Middle frontal gyrus (tissue), 1 donor: ENCODE data around the gene ARRDC1.

Source experiments
- DNase-seq: peaks from one replicate; pipeline ENCODE4 v3.0.0-alpha.2; 2015; ENCODE audit warnings: low spot score; ENCODE audit errors: extremely low spot score

ARRDC1 gene

DNA sequence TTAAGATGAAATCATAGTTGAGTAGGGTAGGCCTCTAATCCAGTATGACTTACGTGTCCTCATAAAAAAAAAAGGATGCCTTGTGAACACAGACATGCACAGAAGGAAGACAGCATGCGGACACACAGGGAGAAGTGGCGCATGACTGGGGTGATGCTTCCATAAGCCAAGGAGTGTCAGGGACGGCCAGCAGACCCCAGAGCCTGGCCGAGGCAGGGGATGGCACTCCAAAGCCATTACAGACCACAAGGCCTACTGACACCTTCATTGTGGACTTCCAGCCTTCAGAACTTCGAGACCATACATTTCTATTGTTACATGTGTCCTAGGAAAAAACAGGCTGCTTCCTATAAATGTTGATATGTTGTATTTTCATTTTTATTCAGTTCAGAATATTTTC lies 33.2 kb downstream of the ARRDC1 start:
- no peak for DNase-seq

DNA sequence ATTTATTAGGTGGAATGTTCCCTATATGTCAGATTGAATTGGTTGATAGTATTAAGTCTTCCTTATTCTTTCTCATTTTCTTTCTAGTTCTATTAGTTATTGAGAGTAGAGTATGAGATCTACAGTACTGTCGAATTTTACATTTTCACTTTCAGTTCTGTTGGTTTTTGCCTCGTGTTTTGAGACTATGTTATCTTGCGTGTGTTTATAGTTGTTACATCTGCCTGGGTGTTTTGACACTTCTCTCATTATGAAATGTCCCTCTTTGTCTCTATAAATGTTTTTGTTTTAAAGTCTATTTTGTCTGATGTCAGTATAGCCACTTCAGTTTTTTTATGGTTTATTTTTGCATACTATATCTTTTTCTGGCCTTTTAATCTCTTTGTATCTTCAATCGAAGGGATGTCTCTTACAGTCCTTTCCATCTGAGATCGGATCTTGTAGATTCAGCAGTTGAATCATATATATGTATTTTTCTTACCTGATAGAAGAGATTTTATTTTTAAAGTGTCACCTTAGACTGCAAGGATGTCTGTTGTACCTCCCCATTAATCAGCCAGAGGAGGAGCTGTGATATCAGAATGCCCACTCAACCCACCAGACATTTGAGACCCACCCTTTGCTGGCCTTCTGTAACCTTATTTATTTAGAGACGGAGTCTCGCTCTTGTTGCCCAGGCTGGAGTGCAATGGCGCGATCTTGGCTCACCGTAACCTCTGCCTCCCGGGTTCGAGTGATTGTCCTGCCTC lies 34.0 kb downstream of the ARRDC1 start:
- no peak for DNase-seq

DNA sequence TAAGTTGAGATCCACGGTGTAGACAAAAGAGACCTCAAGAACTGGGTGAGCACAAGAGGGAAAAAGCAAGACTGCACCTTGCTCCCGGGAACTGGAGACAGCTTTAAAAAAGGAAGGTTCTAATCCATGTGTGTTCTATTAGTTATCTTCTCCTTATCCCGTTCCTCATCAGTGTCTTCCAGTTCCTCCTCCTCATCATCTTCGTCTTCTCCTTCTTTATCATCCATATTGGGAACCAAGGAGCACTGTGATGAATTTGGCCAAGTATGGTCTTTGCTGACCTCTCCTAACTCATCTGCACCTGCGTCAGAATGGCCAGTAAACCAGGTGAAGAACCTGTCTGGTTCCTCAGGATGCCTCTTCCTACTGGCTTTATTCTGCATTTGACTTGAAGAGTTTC lies 35.4 kb downstream of the ARRDC1 start:
- no peak for DNase-seq

DNA sequence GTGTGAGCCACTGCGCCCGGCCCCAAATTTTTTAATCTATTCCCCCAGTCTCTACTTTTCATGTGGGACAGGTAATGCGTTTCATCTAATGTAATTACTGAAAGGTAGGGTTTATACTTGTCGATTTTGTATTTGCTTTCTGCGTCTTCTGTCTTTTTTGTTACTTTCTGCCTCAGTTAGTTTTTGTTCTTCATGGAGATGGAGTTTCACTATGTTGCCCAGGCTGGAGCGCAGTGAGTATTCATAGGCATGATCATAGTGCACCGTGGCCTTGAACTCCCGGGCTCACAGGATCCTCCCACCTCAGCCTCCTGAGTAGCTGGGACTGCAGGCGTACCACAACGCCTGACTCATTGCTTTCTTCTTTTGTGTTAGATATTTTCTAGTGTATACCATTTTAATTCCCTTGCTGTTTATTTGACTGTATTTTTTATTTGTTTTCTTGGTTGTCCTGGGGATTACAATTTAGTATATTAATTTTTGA lies 36.7 kb downstream of the ARRDC1 start:
- no peak for DNase-seq

DNA sequence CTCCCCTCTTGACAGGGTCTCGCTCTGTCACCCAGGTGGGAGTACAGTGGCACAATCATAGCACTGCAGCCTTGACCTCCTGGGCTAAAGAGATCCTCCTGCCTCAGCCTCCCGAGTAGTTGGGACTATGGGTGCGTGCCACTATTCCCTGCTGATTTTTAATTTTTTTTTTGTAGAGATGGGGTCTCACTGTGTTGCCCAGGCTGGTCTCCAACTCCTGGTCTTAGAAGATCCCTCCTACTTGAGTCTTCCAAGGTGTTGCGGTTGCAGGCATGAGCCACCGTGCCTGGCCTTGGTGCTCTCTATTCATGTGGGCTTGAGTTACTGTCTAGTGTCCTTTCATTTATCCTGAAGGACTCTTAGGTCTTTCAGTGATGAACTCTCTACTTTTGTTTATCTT lies 37.4 kb downstream of the ARRDC1 start:
- DNase-seq, result no peak

DNA sequence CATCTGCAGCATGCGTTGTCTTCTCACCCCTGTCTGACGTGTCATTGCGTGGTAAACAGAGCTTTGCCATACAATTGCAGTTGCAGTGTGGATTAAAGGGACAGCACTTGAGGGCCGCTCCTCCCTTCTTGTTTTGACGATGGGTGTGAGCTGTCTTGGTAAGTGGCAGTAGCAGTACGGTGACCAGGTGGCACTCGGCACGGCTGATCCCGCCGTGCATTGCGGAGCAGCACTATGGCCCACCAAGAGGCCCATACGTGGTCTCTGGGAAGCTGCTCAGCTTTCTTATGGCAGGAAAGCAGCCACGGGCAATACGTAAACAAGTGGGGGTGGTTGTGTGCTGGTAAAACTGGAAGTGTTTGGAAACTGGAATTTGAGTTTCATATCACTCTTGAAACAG lies 38.4 kb downstream of the ARRDC1 start:
- no peak for DNase-seq

DNA sequence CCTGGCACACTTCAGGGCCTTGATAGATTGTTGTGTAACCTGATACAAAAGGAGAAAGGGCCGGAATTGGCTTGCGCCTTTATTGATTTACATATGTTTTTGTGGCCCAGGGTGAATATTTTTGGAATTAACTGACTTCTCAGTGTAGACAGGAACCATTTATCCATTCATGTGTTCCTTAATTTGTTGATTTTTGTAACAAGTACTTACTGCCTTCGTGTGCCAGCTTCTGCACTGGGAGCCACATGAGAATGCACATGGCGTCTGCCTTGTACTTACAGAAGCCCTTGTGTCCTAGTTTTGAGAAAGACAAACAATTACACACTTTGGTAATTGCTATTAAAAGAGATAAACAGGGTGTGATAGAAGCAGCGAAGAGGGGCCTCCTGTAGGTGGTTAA lies 39.7 kb downstream of the ARRDC1 start:
- DNase-seq, result no peak

DNA sequence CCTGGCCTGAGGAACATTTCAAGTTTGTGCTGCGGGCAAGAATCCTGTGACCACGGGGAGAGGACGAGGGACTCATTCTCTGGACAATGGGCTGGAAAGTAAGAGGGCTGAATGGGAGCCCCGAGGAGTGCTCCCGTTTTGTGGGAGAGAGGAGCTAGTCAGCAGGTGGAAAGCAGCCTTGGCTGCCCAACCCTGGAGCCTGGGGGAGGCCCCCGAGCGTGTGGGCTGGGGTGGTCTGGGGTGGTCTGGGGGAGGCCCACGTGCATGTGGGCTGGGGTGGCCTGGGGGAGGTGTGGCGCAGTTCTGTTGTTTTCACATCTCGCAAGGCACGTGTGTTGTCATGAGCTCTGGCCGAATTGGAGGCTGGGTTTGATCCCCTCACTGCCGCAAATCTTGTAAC lies 40.9 kb downstream of the ARRDC1 start:
- no peak for DNase-seq

DNA sequence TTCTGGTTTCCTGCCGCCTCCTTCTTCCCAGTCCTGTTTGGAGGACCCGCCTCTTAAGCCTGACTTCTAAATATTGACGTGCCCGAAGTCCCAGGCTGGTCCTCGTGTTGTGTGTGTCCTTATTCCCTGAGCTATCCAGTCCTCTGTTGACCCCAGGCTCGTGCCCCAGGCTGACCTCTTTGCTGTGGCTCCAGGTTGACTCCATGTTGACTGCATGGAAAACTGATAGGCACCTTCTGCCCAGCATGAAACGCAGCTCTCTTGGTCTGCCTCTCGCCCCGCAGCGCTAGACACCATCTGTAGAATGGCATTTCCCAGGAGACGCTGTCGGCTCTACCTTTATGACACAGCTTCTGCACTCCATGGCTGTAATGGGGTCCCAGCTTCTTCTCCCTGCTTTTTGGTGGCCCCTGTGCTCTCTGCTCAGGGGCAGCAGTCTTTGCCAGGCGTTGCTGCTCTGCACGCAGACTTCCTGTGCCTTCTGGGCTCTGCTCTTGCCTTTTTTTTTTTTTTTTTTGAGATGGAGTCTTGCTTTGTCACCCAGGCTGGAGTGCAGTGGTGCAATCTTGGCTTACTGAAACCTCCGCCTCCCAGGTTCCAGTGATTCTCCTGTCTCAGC lies 41.7 kb downstream of the ARRDC1 start:
- DNase-seq, result no peak

DNA sequence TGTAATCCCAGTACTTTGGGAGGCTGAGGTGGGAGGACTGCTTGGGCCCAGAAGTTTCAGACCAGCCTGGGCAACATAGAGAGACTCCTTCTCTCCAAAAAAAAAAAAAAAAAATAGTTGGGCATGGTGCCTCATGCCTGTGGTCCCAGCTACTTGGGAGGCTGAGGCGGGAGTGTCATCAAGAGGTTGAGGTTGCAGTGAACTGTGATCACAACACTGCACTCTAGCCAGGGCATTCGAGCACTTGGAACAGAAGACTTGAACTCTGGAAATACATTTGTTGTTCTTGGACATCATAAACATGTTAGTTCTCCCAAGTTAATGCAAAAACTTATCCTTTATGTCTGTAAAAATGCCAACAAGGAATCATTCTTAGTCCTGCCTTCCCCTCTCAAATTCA lies 42.9 kb downstream of the ARRDC1 start:
- no peak for DNase-seq

DNA sequence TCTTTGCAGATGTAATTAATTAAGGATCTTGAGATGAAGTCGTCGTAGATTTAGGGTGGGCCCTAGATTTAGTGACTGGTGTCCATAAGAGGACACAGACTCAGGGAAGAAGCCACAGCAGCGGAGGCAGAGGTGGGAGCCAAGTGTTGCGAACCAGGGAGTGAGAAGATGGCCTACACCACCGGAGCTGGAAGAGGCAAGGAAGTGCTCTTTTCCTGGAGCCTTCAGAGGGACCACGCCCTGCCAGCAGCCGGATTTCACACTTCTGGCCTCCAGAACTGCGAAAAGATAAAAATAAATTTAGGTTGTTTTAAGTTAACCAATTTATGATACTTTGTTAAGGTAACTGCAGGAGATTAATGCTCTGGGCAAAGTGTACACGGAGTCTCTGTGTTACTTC lies 44.1 kb downstream of the ARRDC1 start:
- DNase-seq, result no peak

DNA sequence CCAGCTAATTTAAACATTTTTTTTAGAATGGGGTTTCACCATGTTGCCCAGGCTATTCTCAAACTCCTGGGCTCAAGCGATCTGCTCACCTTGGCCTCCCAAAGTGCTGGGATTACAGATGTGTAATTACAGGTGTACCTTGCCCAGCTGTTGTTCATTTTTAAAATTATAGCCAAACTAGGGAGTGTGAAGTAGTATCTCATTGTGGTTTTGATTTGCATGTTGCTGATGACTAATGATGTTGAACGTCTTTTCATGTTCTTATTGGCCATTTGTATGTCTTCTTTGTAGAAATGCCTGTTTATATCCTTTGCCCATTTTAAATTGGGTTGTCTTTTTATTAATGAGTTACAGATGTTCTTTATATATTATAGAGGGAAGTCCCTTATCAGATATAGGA lies 44.8 kb downstream of the ARRDC1 start:
- DNase-seq, result no peak

DNA sequence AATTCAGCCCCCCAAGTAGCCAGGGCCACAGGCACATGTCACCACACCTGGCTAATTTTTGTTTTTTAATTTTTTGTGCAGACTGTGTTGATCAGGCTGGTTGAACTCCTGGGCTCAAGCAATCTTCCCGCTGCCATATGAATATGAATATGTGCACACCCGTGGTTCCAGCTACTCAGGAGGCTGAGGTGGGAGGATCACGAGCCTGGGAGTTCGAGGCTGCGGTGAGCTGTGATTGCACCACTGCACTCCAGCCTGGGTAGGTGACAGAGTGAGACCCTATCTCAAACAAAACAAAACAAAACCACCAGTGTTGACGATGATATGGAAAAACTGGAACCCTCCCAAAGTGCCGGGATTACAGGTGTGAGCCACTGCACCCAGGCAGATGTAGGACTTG lies 45.3 kb downstream of the ARRDC1 start:
- no peak for DNase-seq

DNA sequence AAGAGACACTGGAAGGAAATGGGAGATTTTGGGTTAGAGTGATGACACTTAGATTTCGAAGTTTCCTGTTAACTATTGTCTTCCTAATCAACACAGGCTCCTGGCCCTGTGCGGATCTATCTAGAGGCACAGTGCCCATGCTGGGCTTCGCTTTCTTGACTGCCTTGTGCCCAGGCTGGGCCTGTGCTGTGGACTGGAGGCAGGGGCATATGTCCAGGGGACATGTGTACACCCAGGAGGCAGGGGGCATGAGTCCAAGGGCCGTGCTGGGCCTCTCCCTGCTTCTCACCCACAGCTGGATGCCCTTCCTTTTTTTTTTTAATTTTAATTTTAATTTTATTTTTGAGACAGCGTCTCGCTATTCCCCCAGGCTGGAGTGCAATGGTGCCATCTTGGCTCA lies 50.9 kb downstream of the ARRDC1 start:
- DNase-seq, result no peak

DNA sequence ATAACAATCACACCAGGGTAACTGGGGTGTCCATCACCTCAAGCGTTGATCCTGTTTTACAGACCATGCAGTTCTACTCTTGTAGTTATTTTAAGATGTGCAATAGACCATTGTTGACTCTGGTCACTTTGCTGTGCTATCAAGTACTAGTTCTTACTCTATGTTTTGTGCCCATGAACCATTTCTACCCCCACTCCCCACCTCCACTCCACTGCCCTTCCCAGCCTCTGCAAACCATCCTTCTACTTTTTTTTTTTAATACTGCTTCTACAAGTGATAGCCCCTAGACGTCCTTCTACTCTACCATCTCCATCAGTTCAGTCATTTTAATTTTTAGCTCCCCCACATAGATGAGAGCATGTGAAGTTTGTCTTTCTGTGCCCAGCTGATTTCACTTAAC lies 52.1 kb downstream of the ARRDC1 start:
- no peak for DNase-seq

DNA sequence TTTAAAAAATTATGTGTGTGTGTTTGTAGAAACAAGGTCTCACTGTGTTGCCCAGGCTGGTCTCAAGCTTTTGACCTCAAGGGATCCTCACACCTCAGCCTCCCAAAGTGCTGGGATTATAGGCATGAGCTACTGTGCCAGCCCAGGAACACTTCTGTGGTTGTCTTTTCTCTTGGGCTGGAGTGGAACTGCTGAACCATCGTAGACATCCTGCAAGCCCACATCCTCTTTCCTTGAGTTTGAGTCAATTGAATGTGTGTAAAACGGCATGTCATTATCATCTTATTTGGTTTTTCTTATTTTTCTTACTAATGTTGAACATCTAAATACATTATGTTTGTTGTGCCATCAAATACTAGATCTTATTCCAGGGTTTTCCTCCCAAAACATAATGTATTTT lies 53.3 kb downstream of the ARRDC1 start:
- DNase-seq, result no peak

DNA sequence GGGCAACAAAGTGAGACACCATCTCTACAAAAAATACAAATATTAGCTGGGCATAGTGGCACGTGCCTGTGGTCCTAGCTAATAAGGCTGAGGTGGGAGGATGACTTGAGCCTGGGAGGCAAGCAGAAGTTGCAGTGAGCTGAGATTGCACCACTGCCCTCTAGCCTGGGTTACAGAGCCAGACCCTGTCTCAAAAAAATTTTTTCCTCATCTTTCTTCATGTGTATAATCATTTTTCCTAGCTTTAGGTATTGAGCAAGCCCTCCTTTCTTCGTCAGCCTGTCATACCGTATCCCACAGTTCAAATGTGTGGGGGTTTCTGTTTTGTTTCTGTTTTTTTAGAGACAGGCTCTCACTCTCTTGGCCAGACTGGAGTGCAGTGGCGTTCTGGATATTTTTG lies 54.7 kb downstream of the ARRDC1 start:
- no peak for DNase-seq

DNA sequence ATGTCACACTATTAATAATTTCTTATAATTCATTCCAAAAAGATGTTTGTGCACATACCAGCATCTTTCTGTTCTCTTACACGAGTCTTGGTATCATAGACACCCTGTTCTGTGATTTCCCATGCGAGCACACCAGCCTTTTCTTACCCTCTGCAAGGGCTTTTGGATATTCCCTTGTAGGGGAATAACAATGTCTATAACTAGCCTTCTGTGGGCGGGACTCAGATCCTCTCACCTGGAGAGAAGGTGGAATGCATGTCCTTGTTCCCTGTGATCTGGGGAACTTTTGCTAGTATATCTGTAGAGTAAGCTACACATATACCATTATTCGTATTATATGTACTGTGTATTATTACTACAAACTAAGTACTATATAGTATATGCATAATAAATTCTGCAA lies 58.1 kb downstream of the ARRDC1 start:
- no peak for DNase-seq

DNA sequence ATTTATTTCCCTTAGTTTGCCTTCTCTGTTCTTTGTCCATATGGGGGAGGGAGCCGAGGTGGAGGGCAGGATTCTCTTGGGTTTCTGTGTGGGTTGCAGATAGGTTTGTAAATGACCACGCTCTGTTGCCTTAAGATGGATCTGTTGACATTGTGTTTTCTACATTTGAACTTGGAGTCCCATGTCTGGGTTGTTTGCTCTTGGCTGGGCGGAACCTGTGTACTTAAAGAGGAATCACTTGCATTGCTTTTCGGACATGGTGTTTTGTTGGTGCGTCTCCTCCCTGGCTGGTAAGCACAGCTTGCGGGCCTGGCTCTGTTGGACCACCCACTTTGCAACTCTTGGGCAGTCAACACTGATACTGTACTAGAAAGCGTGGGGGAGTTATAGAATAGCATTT lies 59.2 kb downstream of the ARRDC1 start:
- no peak for DNase-seq
